CD8-positive, alpha-beta memory T cell (primary cell): ENCODE results near the gene TIMP2. TPM values are rescaled to one million over a fixed set of nuclear protein-coding genes. Genes with fewer than 3 reads are reported as not detected.

Experiments used
- CTCF ChIA-PET: fragments of 350-600 bp; sonication (Branson Sonifier 250); formaldehyde crosslinking; loops from one replicate; lab custom pipeline; 2021; ENCODE audit warnings: antibody characterized with exemption; lab: Charles Lee
- POLR2A ChIA-PET: fragments of 350-600 bp; sonication (Branson Sonifier 250); formaldehyde crosslinking; loops from one replicate; lab custom pipeline; 2021; ENCODE audit warnings: antibody characterized with exemption; lab: Charles Lee
- DNase-seq, 5 donors: peaks; one replicate each; pipeline versions ENCODE4 v3.0.0 to v3.0.0-alpha.2; 2020 to 2022; ENCODE audit warnings: mixed read lengths in 1 of 5
- H3K27ac ChIP-seq: one replicate; pipeline ENCODE4 v1.7.0; 2013; ENCODE audit warnings: low read depth, mild to moderate bottlenecking, low read length, moderate library complexity
- H3K27me3 ChIP-seq: 2 replicates; pipeline ENCODE4 v1.7.0; 2013; ENCODE audit warnings: low read length, mild to moderate bottlenecking; ENCODE audit not compliant: insufficient read depth, poor library complexity, severe bottlenecking
- H3K36me3 ChIP-seq: 2 replicates; pipeline ENCODE4 v1.7.0; 2013; ENCODE audit warnings: mild to moderate bottlenecking, low read length, moderate library complexity; ENCODE audit not compliant: insufficient read depth
- H3K4me1 ChIP-seq: 2 replicates; pipeline ENCODE4 v1.7.0; 2013; ENCODE audit warnings: mild to moderate bottlenecking, low read length, moderate library complexity; ENCODE audit not compliant: insufficient read depth
- H3K4me3 ChIP-seq: 2 replicates; pipeline ENCODE4 v1.7.0; 2013; ENCODE audit warnings: mild to moderate bottlenecking, low read length
- H3K9me3 ChIP-seq: 2 replicates; pipeline ENCODE4 v1.7.0; 2013; ENCODE audit warnings: mild to moderate bottlenecking, low read length
- H3K27ac Mint-ChIP-seq, 8 donors: one replicate each; pipeline ENCODE4 v1.8.0; 2020 to 2021; ENCODE audit warnings: mixed read lengths in 8 of 8, mild to moderate bottlenecking in 6 of 8, inconsistent platforms in 3 of 8, moderate library complexity in 3 of 8
- H3K27me3 Mint-ChIP-seq, 2 donors: one replicate each; pipeline ENCODE4 v1.8.0; 2020 to 2021; ENCODE audit warnings: mixed read lengths in 2 of 2, mild to moderate bottlenecking in 1 of 2, moderate library complexity in 1 of 2
- H3K36me3 Mint-ChIP-seq, 3 donors: one replicate each; pipeline ENCODE4 v1.8.0; 2020 to 2021; ENCODE audit warnings: mixed read lengths in 3 of 3, inconsistent platforms in 1 of 3, mild to moderate bottlenecking in 1 of 3
- H3K4me1 Mint-ChIP-seq, 3 donors: one replicate each; pipeline ENCODE4 v1.8.0; 2020 to 2021; ENCODE audit warnings: mixed read lengths in 3 of 3, inconsistent platforms in 1 of 3, mild to moderate bottlenecking in 1 of 3
- H3K4me3 Mint-ChIP-seq, 7 donors: one replicate each; pipeline ENCODE4 v1.8.0; 2020 to 2021; ENCODE audit warnings: mixed read lengths in 7 of 7, mild to moderate bottlenecking in 6 of 7, moderate library complexity in 4 of 7, inconsistent platforms in 2 of 7
- H3K9me3 Mint-ChIP-seq, 5 donors: one replicate each; pipeline ENCODE4 v1.8.0; 2020 to 2022; ENCODE audit warnings: mixed read lengths in 5 of 5, mild to moderate bottlenecking in 3 of 5, moderate library complexity in 2 of 5, inconsistent platforms in 1 of 5
- polyA plus RNA-seq: library from polyadenylated mRNA; unstranded; fragments of 300-500 nt; fragmentation: Illumina TruSeq; gene quantifications from one replicate; pipeline ENCODE4 v1.2.3, GENCODE V29; 2021
- total RNA-seq, 2 experiments: library from RNA; stranded (reverse); gene quantifications; one replicate each; pipeline ENCODE4 v1.2.3, GENCODE V29; 2021

The TIMP2 gene
- total and polyA plus RNA-seq, 3 experiments from 2014 or later: 0.08 to 1.6 (median 1.3) TPM

- H3K27me3 ChIP-seq: no peaks in the 10 kb centered on the region
- H3K27ac ChIP-seq: no peak overlapping the region
- no peak overlapping the region for H3K4me3 ChIP-seq
- Mint-ChIP-seq H3K4me3 (no peak overlapping the region), H3K4me1 (peaks cover 41 to 43% (median 43%) of the 10 kb centered on the region in 3 donors), H3K27ac (peak overlapping the region in 6 of 8 donors; percentile 9 to 98 (median 34)), H3K36me3 (peaks cover 16 to 92% (median 26%) of the 10 kb centered on the region in 3 donors), H3K27me3 (no peaks in the 10 kb centered on the region), H3K9me3 (no peaks in the 10 kb centered on the region)
- POLR2A ChIA-PET: interaction anchor here (1.0 kb wide), 1 partner anchor 9 kb away, joined by 6 read pairs; no protein-coding TSS in a partner anchor
- CTCF ChIA-PET: no interaction called here
- H3K9me3 ChIP-seq: no peaks in the 10 kb centered on the region
- peaks cover 63% of the 10 kb centered on the region for H3K36me3 ChIP-seq
- peaks cover 37% of the 10 kb centered on the region for H3K4me1 ChIP-seq
- no peak for DNase-seq
Observed at GRCh38 chr17:78808163-78808562, 117.0 kb downstream of the TIMP2 start.

DNA sequence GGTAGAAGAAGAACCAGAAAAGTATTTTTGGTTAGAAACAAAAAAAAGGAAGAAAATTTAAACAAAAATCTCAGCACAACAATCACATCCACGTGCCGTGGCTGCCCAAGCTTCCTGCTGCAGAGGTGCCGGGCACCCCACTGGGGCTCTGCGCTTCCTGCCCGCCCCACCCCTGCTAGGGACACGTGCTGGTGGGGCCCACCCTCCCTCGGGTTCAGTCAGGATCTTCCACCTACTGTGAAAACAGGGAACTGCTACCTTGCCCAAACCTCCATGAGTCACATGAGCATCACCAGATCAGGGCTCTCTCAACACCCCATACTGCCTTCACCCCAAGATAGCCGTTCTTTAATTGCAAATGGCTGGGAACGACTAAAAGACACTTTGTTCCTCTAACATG lies 118.7 kb downstream of the TIMP2 start:
- ChIA-PET CTCF (no interaction called here), POLR2A (interaction anchor here (0.6 kb wide), 1 partner anchor 333 kb away, joined by 5 read pairs; no protein-coding TSS in a partner anchor)
- no peaks in the 10 kb centered on the region for H3K27me3 Mint-ChIP-seq
- Histone ChIP-seq H3K36me3 (peaks cover 61% of the 10 kb centered on the region), H3K4me3 (no peak overlapping the region), H3K27me3 (no peaks in the 10 kb centered on the region), H3K4me1 (peaks cover 47% of the 10 kb centered on the region), H3K27ac (no peak overlapping the region), H3K9me3 (no peaks in the 10 kb centered on the region)
- H3K4me3 Mint-ChIP-seq: peak overlapping the region in 5 of 7 donors; percentile 9 to 77 (median 68)
- H3K27ac Mint-ChIP-seq: peak overlapping the region; percentile 81 to 98 (median 92)
- DNase-seq: peak in 3 of 5 donors; percentile 45 to 78 (median 70)
- peaks cover 22 to 92% (median 23%) of the 10 kb centered on the region in 3 donors for H3K36me3 Mint-ChIP-seq
- H3K9me3 Mint-ChIP-seq: no peaks in the 10 kb centered on the region
- peaks cover 46 to 51% (median 49%) of the 10 kb centered on the region in 3 donors for H3K4me1 Mint-ChIP-seq

DNA sequence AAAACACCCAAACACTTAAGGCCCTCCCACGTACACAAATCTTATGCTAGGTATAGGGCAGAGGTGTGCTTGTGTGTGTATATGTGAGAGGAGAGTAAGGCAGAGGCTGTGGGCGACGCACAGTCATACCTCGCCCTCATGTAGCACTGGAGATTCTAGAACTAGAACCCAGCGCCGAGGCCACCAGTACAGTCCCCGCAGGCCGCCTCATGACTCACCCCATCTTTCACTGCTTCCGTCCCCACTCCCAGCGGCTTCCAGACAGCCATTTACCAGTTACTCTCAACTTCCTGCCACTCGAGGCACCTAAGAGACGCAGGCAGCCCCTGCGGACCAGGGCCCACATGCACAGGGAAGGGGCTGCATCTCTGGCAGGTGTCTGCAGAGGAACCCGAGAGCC lies 119.9 kb downstream of the TIMP2 start:
- Mint-ChIP-seq H3K27ac (peak overlapping the region; percentile 85 to 98 (median 94)), H3K36me3 (peaks cover 16 to 90% (median 17%) of the 10 kb centered on the region in 3 donors), H3K27me3 (no peaks in the 10 kb centered on the region), H3K9me3 (no peaks in the 10 kb centered on the region), H3K4me3 (peak overlapping the region; percentile 52 to 77 (median 66)), H3K4me1 (peaks cover 48 to 51% (median 50%) of the 10 kb centered on the region in 3 donors)
- peak in 4 of 5 donors; percentile 57 to 79 (median 62) for DNase-seq
- no peak overlapping the region for H3K4me3 ChIP-seq
- POLR2A ChIA-PET: interaction anchor here (0.7 to 1.5 kb wide), 4 partner anchors 18 to 88 kb away, joined by 3 to 15 read pairs (median 4); no protein-coding TSS in a partner anchor
- H3K36me3 ChIP-seq: peaks cover 61% of the 10 kb centered on the region
- CTCF ChIA-PET: interaction anchor here (0.7 to 1.9 kb wide), 4 partner anchors 12 to 97 kb away, joined by 3 to 6 read pairs (median 4); no protein-coding TSS in a partner anchor
- H3K9me3 ChIP-seq: no peaks in the 10 kb centered on the region
- no peaks in the 10 kb centered on the region for H3K27me3 ChIP-seq
- peak overlapping the region; percentile 21 for H3K27ac ChIP-seq
- peaks cover 47% of the 10 kb centered on the region for H3K4me1 ChIP-seq

DNA sequence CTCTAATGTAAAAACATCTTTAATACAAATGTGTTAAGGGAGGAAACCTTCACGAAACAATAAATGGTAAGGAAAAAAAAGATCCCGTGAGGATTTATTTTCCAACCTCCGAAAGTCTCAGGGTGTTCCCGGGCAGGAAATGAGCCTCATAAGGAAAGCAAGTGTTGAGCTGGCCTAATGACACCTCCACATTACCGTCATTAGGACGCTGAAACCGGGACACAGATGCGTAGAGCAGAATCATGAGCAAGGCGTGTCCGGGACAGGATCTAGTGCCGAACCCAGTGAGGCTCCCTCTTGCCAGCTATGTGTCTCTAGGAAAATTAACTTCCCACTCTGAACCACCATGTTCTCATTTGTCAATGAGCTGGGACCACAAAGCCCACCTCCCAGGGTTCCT lies 120.4 kb downstream of the TIMP2 start:
- H3K4me1 Mint-ChIP-seq: peaks cover 53 to 56% (median 53%) of the 10 kb centered on the region in 3 donors
- Histone ChIP-seq H3K27ac (peak overlapping the region; percentile 21), H3K9me3 (no peaks in the 10 kb centered on the region), H3K27me3 (no peaks in the 10 kb centered on the region), H3K36me3 (peaks cover 64% of the 10 kb centered on the region), H3K4me3 (no peak overlapping the region), H3K4me1 (peaks cover 47% of the 10 kb centered on the region)
- peak overlapping the region; percentile 85 to 98 (median 94) for H3K27ac Mint-ChIP-seq
- no peaks in the 10 kb centered on the region for H3K9me3 Mint-ChIP-seq
- CTCF ChIA-PET: interaction anchor here (0.7 to 1.9 kb wide), 7 partner anchors 11 to 169 kb away, joined by 3 to 6 read pairs (median 3); no protein-coding TSS in a partner anchor
- POLR2A ChIA-PET: interaction anchor here (0.7 to 1.5 kb wide), 8 partner anchors 18 to 89 kb away, joined by 3 to 15 read pairs (median 8); no protein-coding TSS in a partner anchor
- no peaks in the 10 kb centered on the region for H3K27me3 Mint-ChIP-seq
- no peak for DNase-seq
- peaks cover 15 to 90% (median 20%) of the 10 kb centered on the region in 3 donors for H3K36me3 Mint-ChIP-seq
- H3K4me3 Mint-ChIP-seq: peak overlapping the region; percentile 52 to 77 (median 66)

DNA sequence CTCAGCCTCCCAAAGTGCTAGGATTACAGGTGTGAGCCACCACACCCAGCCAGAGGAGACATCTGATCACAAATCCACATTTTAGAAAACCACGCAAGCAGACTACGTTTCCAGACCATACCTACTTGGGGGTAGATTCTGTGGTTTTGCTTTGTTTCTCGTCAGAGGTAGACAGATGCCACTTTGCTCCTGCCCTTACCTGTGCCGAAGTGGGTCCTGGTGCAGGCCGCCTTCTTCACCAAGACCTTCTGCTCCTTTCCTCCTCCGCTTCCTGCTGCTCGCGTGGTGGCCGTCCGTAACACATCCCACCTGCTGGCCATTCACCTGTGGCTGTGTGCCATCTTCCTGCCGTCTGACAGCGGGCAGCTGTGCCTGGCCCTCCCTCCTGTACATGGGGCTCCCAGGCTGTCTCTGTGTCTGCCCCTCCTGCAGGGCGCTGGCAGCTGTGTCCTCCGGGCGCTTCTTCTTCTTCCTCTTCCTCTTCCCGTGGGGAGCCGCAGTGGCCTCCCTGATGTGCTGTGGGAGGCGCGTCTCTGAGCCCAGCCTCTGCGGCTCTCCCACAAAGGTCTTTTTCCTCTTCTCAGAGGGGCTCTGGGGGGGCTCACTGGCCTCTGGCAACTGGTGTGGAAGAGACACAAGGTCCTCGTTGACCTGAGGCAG lies 121.9 kb downstream of the TIMP2 start:
- H3K9me3 ChIP-seq: no peaks in the 10 kb centered on the region
- Mint-ChIP-seq H3K36me3 (peaks cover 19 to 89% (median 20%) of the 10 kb centered on the region in 3 donors), H3K27me3 (no peaks in the 10 kb centered on the region), H3K4me3 (peak overlapping the region; percentile 72 to 88 (median 82)), H3K9me3 (no peaks in the 10 kb centered on the region), H3K27ac (peak overlapping the region; percentile 74 to 98 (median 94)), H3K4me1 (peaks cover 65 to 70% (median 67%) of the 10 kb centered on the region in 3 donors)
- H3K27ac ChIP-seq: no peak overlapping the region
- DNase-seq: peak in 2 of 5 donors; percentile 45 to 64
- no peaks in the 10 kb centered on the region for H3K27me3 ChIP-seq
- CTCF ChIA-PET: interaction anchor here (1.4 to 1.9 kb wide), 2 partner anchors 54 to 95 kb away, joined by 3 to 6 read pairs; no protein-coding TSS in a partner anchor
- H3K4me3 ChIP-seq: no peak overlapping the region
- peaks cover 58% of the 10 kb centered on the region for H3K36me3 ChIP-seq
- POLR2A ChIA-PET: interaction anchor here (0.5 to 1.1 kb wide), 4 partner anchors 14 to 45 kb away, joined by 3 to 6 read pairs (median 3); no protein-coding TSS in a partner anchor
- H3K4me1 ChIP-seq: peaks cover 60% of the 10 kb centered on the region

Other genes starting within 250 kb of the TIMP2 start
- 100 to 1,000 TPM; 115 to 129 TPM for gene CYTH1, start 143.1 kb downstream of the TIMP2 start, total RNA-seq
- 279 TPM for gene CYTH1, start 143.1 kb downstream of the TIMP2 start, polyA plus RNA-seq
- gene USP36, start 84.6 kb downstream of the TIMP2 start, total RNA-seq: 100 to 1,000 TPM; 118 to 122 TPM
- gene USP36, start 84.6 kb downstream of the TIMP2 start, polyA plus RNA-seq: 43.2 TPM
- not detected for gene CEP295NL, start 22.2 kb downstream of the TIMP2 start, total RNA-seq
- not detected for gene CEP295NL, start 22.2 kb downstream of the TIMP2 start, polyA plus RNA-seq
- 1 to 10 TPM; 8.6 to 9.1 TPM for gene LGALS3BP, start 54.5 kb upstream of the TIMP2 start, total RNA-seq
- gene LGALS3BP, start 54.5 kb upstream of the TIMP2 start, polyA plus RNA-seq: 23.1 TPM
- gene CANT1, start 84.4 kb upstream of the TIMP2 start, total RNA-seq: 10 to 100 TPM; 45.5 to 47.3 TPM
- gene CANT1, start 84.4 kb upstream of the TIMP2 start, polyA plus RNA-seq: 13.4 TPM
- under 1 TPM in 1 of 2 experiments, not detected in 1; 0.22 TPM for gene C1QTNF1, start 98.8 kb upstream of the TIMP2 start, total RNA-seq
- gene C1QTNF1, start 98.8 kb upstream of the TIMP2 start, polyA plus RNA-seq: not detected
- gene ENGASE, start 149.4 kb upstream of the TIMP2 start, total RNA-seq: 10 to 100 TPM; 33.2 to 38.3 TPM
- 3.5 TPM for gene ENGASE, start 149.4 kb upstream of the TIMP2 start, polyA plus RNA-seq